Epithelial cell of esophagus (primary cell): Measurements from ENCODE around the gene RFC5.
A peak's percentile ranks its signal among the peaks of the same experiment; 100 is the strongest.
"Not testable (repeated sequence)": the region's sequence is repeated elsewhere in the genome, so short reads cannot be mapped to it uniquely, and the experiment has no call there.

Experiments used
- DNase-seq: peaks from one replicate; pipeline ENCODE4 v3.0.0; 2010; ENCODE audit warnings: low read depth
- H3K4me3 ChIP-seq: 2 replicates; pipeline ENCODE4 v1.5.1; 2011; ENCODE audit warnings: mild to moderate bottlenecking, low read length, control low read depth
- CTCF ChIP-seq: IDR thresholded peaks from 2 replicates; pipeline ENCODE4 v1.5.1; 2011; ENCODE audit warnings: low read depth, mild to moderate bottlenecking, low read length, control low read depth, inconsistent platforms; ENCODE audit not compliant: insufficient read depth; ENCODE audit errors: missing control alignments

RFC5 gene

GRCh38 chr12:118063576-118064391 is 47.3 kb downstream of the RFC5 start:
- DNase-seq: peak; percentile 21
- TF ChIP-seq CTCF: no peak
- H3K4me3 ChIP-seq: no peak overlapping the region

DNA sequence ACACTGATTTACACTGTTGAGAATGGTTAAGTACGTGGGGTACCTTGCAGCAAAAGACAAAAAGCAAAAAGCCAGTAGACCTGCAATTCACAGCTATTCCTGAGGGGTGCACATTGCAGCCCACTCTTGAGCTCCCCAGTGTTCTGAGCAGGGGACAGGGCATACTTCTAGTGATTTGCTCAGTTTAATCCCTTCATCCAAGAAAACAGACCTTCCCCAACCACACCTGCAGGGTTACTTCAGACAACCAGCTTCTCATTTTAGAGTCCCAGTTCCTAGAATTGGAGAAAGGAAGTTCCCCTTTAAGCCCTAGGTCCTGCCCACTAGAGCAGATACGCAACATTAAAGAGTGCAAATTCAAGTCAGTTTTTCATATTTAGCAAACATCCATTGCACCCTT is 48.1 kb downstream of the RFC5 start:
- TF ChIP-seq CTCF: no peak
- no peak overlapping the region for H3K4me3 ChIP-seq
- DNase-seq: no peak

- no peak overlapping the region for H3K4me3 ChIP-seq
- no peak for TF ChIP-seq CTCF
- no peak for DNase-seq
These were observed 48.9 kb downstream of the RFC5 start for GRCh38 chr12:118065380-118065779.

DNA sequence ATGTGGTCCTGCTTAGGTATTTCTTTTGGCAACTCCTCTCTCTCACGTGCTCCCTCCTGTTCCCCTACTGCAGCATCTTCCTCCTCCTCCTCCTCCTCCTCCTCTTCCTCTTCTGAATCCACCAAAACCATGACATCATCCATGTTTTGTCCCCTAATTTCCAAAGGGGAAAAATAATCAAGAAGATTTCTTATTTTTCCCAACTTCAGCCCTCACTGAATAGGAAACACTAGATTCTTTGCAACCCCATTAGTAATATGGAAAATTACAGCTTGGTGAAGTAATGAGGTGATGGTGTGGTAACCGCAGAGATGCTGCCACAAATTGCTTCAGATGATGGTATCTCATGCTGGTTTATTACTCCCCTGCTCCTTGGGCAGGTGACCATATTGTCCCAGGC is 51.9 kb downstream of the RFC5 start:
- no peak overlapping the region for H3K4me3 ChIP-seq
- no peak for DNase-seq
- TF ChIP-seq CTCF: no peak

DNA sequence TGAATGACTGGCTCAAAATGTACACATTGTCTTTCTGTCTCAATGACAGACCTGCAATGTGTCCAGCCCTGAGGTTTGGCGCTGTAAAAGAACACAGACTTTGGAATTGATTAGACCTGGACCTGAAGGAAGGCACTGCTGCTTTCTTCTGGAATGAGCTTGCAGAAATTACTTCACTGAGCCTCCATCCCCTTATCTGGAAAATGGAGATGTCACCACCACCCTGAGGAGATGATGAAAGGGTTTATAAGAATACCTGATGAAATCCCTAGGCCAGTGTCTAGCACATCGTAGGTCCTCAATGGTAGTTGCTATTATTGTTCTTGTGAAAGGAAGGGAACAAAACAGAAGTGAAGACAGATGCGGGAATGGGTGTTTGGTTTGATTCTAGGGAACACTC is 54.1 kb downstream of the RFC5 start:
- no peak overlapping the region for H3K4me3 ChIP-seq
- no peak for DNase-seq
- TF ChIP-seq CTCF: no peak

GRCh38 chr12:118073768-118074167 is 57.3 kb downstream of the RFC5 start:
- no peak for TF ChIP-seq CTCF
- DNase-seq: no peak
- H3K4me3 ChIP-seq: no peak overlapping the region

GRCh38 chr12:118081521-118081920 is 65.0 kb downstream of the RFC5 start:
- not testable (repeated sequence) for DNase-seq, H3K4me3 ChIP-seq
